Right lobe of liver (tissue), 6 donors: ENCODE results near the gene DNAL4. TPM values are rescaled to one million over a fixed set of nuclear protein-coding genes. Genes with fewer than 3 reads are reported as not detected.

ENCODE experiments used
- ATAC-seq, 4 donors: fragments of 200-7000 bp; cut with Tn5 transposase; one replicate each; pipeline ENCODE4 v1.9.1; 2020; ENCODE audit warnings: mild to moderate bottlenecking in 4 of 4, moderate library complexity in 4 of 4
- DNase-seq, 3 donors: peaks; one replicate each; pipeline ENCODE4 v3.0.0-alpha.2; 2020
- H3K27ac ChIP-seq, 3 donors: fragments of 200-600 bp; one replicate each; pipeline ENCODE4 v1.8.0; 2022
- H3K27me3 ChIP-seq, 2 donors: fragments of 200-600 bp; one replicate each; pipeline ENCODE4 v1.8.0; 2022
- H3K36me3 ChIP-seq, 4 donors: fragments of 200-600 bp; sonication (generic) in 1 of 4; one replicate each; pipeline versions ENCODE4 v1.5.1 to v1.8.0; 2017 to 2022; ENCODE audit warnings: control low read depth in 1 of 4
- H3K4me1 ChIP-seq, 4 donors: fragments of 200-600 bp; sonication (generic) in 1 of 4; one replicate each; pipeline versions ENCODE4 v1.5.1 to v1.8.0; 2017 to 2022; ENCODE audit warnings: control low read depth in 1 of 4
- H3K4me3 ChIP-seq, 3 donors: fragments of 200-600 bp; one replicate each; pipeline ENCODE4 v1.8.0; 2022
- H3K9me3 ChIP-seq, 4 donors: fragments of 200-600 bp; sonication (generic) in 1 of 4; one replicate each; pipeline versions ENCODE4 v1.5.1 to v1.8.0; 2017 to 2022; ENCODE audit warnings: control low read depth in 1 of 4
- CTCF ChIP-seq, 4 donors: fragments of 200-600 bp in 3 of 4; fragments of 450-650 bp in 1 of 4; IDR thresholded peaks; one replicate each; pipeline versions ENCODE4 v1.5.1 to v1.8.0; 2016 to 2022; ENCODE audit warnings: antibody characterized with exemption in 4 of 4, mild to moderate bottlenecking in 2 of 4
- POLR2A ChIP-seq: fragments of 450-650 bp; IDR thresholded peaks from one replicate; pipeline ENCODE4 v1.6.1; 2017; ENCODE audit warnings: antibody characterized with exemption, mild to moderate bottlenecking
- WGBS: methylation state at CpG from one replicate; pipeline ENCODE4 v1.1.6; 2018; ENCODE audit warnings: low coverage, low lambda C conversion rate; ENCODE audit not compliant: insufficient coverage; ENCODE audit errors: missing lambda C conversion rate; 5-methylcytosine and 5-hydroxymethylcytosine counted together
- intact Hi-C, 2 donors: fragments of 100-400 bp; cut with DNase I; formaldehyde crosslinking; loops; one replicate each; pipeline versions ENCODE4 v1.11.2 to v1.14.1; 2022
- total RNA-seq, 6 experiments: library from RNA; depleted of rRNA in 2 of 6; stranded (reverse); fragments of >200 nt in 2 of 6; fragmentation: NEBNext Ultra II Directional in 3 of 6; extraction: Animal tissue kit (Norgen Biotek cat#: 25700) in 3 of 6; gene quantifications; one replicate each; pipeline versions ENCODE4 v1.1.0 to v1.2.4, GENCODE V29; 2016 to 2023
- donor health status: DM: no; HTN: yes; CAD: no.
- donor health status: DM: no; HTN: no; CAD: no.
- donor health status: DM: no; HTN: no; CAD: no.
- donor health status: DM: no; HTN: yes; CAD: no.
- donor health status: DM: no; HTN: yes; CAD: no.

DNAL4 gene
- total RNA-seq, 6 experiments from 2014 or later = 2.0 to 6.2 (median 5.1) TPM

- no peak for DNase-seq
- WGBS = 28% methylated on average over 7 of the region's 10 CpGs
- ATAC-seq = peak; percentile 38 to 84 (median 58)
- H3K27me3 ChIP-seq = no peaks in the 10 kb centered on the region
- H3K27ac ChIP-seq = no peak overlapping the region
- no peak overlapping the region for H3K4me3 ChIP-seq
- TF ChIP-seq POLR2A (no peak), CTCF (IDR thresholded peaks at IDR 0.05) (no peak)
- H3K36me3 ChIP-seq = no peaks in the 10 kb centered on the region
- intact Hi-C loops = no loop called here
- H3K4me1 ChIP-seq = no peaks in the 10 kb centered on the region
- H3K9me3 ChIP-seq = no peaks in the 10 kb centered on the region
Measured at GRCh38 chr22:38802671-38803121, 8.8 kb upstream of the DNAL4 start.

- no peak for DNase-seq
- ATAC-seq = no peak
- H3K9me3 ChIP-seq = no peaks in the 10 kb centered on the region
- H3K27me3 ChIP-seq = no peaks in the 10 kb centered on the region
- peaks cover 0 to under 1% (median 0%) of the 10 kb centered on the region in 4 donors for H3K4me1 ChIP-seq
- H3K27ac ChIP-seq = no peak overlapping the region
- H3K36me3 ChIP-seq = no peaks in the 10 kb centered on the region
- TF ChIP-seq POLR2A = no peak
- no peak for TF ChIP-seq CTCF (IDR thresholded peaks at IDR 0.05)
- intact Hi-C loops = no loop called here
- no peak overlapping the region for H3K4me3 ChIP-seq
- 80% methylated on average over 6 of the region's 6 CpGs for WGBS
Measured at GRCh38 chr22:38799265-38800002, 5.5 kb upstream of the DNAL4 start.

- no peaks in the 10 kb centered on the region for H3K27me3 ChIP-seq
- H3K4me1 ChIP-seq = peaks cover 0 to 3% (median 0%) of the 10 kb centered on the region in 4 donors
- no peaks in the 10 kb centered on the region for H3K36me3 ChIP-seq
- TF ChIP-seq POLR2A = no peak
- TF ChIP-seq CTCF (IDR thresholded peaks at IDR 0.05) = no peak
- intact Hi-C loops = no loop called here
- H3K27ac ChIP-seq = no peak overlapping the region
- ATAC-seq = no peak
- no peaks in the 10 kb centered on the region for H3K9me3 ChIP-seq
- no peak for DNase-seq
- no peak overlapping the region for H3K4me3 ChIP-seq
- 55% methylated on average over 5 of the region's 5 CpGs for WGBS
Measured at GRCh38 chr22:38798496-38798895, 4.6 kb upstream of the DNAL4 start.

GRCh38 chr22:38796262-38796957, 2.5 kb upstream of the DNAL4 start:
- ATAC-seq = no peak
- Histone ChIP-seq H3K36me3 (no peaks in the 10 kb centered on the region), H3K4me1 (peaks cover 0 to 3% (median 0%) of the 10 kb centered on the region in 4 donors), H3K27me3 (no peaks in the 10 kb centered on the region), H3K27ac (no peak overlapping the region), H3K9me3 (no peaks in the 10 kb centered on the region), H3K4me3 (no peak overlapping the region)
- intact Hi-C loops = no loop called here
- no peak for TF ChIP-seq POLR2A
- no peak for TF ChIP-seq CTCF (IDR thresholded peaks at IDR 0.05)
- DNase-seq = no peak
- WGBS = 60% methylated on average over 12 of the region's 12 CpGs
